Endothelial cell of umbilical vein (primary cell): Measurements from ENCODE around the gene SUN3. TPM values are rescaled to one million over a fixed set of nuclear protein-coding genes. Genes with fewer than 3 reads are reported as not detected.

Source experiments
- BruUV-seq: library from RNA; stranded (reverse); fragments of 400-500 nt; replicated peaks from 2 replicates; lab custom pipeline; 2021; lab: Mats Ljungman, UMichigan
- CTCF ChIA-PET: fragments of 300-600, 350-600 bp; sonication (Branson Sonifier 250); formaldehyde crosslinking; loops from one replicate; lab custom pipeline; 2021; ENCODE audit warnings: antibody characterized with exemption, inconsistent platforms; lab: Charles Lee
- POLR2A ChIA-PET: fragments of 300-600, 350-600 bp; sonication (Branson Sonifier 250); formaldehyde crosslinking; loops from one replicate; lab custom pipeline; 2021; ENCODE audit warnings: antibody characterized with exemption, inconsistent platforms; lab: Charles Lee
- DNase-seq: peaks from one replicate; pipeline ENCODE4 v3.0.0-alpha.2; 2011; ENCODE audit warnings: low read depth, low spot score
- FAIRE-seq: peaks from 2 replicates; lab custom pipeline; 2011; peaks lifted over from hg19 to GRCh38; lab: Jason Lieb, UNC
- H2AFZ ChIP-seq: 2 replicates; pipeline ENCODE4 v1.6.0; 2012; ENCODE audit warnings: low read depth, low read length, control low read depth, inconsistent platforms
- H3K27ac ChIP-seq: 2 replicates; pipeline ENCODE4 v1.5.1; 2011; ENCODE audit warnings: low read depth, mild to moderate bottlenecking, control low read depth, low read length, moderate library complexity; ENCODE audit not compliant: insufficient read depth
- H3K27me3 ChIP-seq, 2 experiments: 2 replicates each; pipeline versions ENCODE4 v1.6.0 to v1.6.1; 2011; ENCODE audit warnings: low read length in 2 of 2, mixed read lengths in 1 of 2; ENCODE audit not compliant: control insufficient read depth in 2 of 2, insufficient read depth in 2 of 2
- H3K36me3 ChIP-seq, 2 experiments: 2 replicates in 1 of 2; 3 replicates in 1 of 2; pipeline ENCODE4 v1.5.1; 2011; ENCODE audit warnings: low read length in 2 of 2, mild to moderate bottlenecking in 1 of 2, moderate library complexity in 1 of 2; ENCODE audit not compliant: control insufficient read depth in 2 of 2, insufficient read depth in 2 of 2; ENCODE audit errors: extremely low read depth in 1 of 2
- H3K4me1 ChIP-seq: 3 replicates; pipeline ENCODE4 v1.5.1; 2011; ENCODE audit warnings: mild to moderate bottlenecking, low read length; ENCODE audit not compliant: control insufficient read depth, insufficient read depth; ENCODE audit errors: extremely low read depth
- H3K4me2 ChIP-seq: 2 replicates; pipeline ENCODE4 v1.6.1; 2011; ENCODE audit warnings: low read length, control low read depth, mixed read lengths; ENCODE audit not compliant: insufficient read depth
- H3K4me3 ChIP-seq, 3 experiments: fragments of 200-600 bp in 1 of 3; sonication (generic), shearing (Covaris generic) in 1 of 3; replicated peaks in 1 of 3; 2 replicates each; pipeline ENCODE4 v1.5.1; 2011 to 2016; ENCODE audit warnings: control low read depth in 3 of 3, low read length in 3 of 3, mild to moderate bottlenecking in 2 of 3, inconsistent platforms in 1 of 3, low read depth in 1 of 3, moderate library complexity in 1 of 3; ENCODE audit not compliant: insufficient read depth in 1 of 3
- H3K79me2 ChIP-seq: 2 replicates; pipeline ENCODE4 v1.6.0; 2012; ENCODE audit warnings: low read length, inconsistent platforms; ENCODE audit not compliant: control insufficient read depth, insufficient read depth
- H3K9ac ChIP-seq: replicated peaks from 2 replicates; pipeline ENCODE3; 2011; ENCODE audit warnings: low read length, control low read depth; ENCODE audit not compliant: insufficient read depth; ENCODE audit errors: extremely low read depth
- H3K9me1 ChIP-seq: replicated peaks from 3 replicates; pipeline ENCODE4 v1.6.0; 2011; ENCODE audit warnings: mild to moderate bottlenecking, low read length; ENCODE audit not compliant: control insufficient read depth, insufficient read depth; ENCODE audit errors: extremely low read depth
- H3K9me3 ChIP-seq: replicated peaks from 2 replicates; pipeline ENCODE4 v1.5.1; 2012; ENCODE audit warnings: low read length, inconsistent platforms; ENCODE audit not compliant: control insufficient read depth, insufficient read depth
- H4K20me1 ChIP-seq: replicated peaks from 2 replicates; pipeline ENCODE3; 2011; ENCODE audit warnings: mild to moderate bottlenecking, low read length; ENCODE audit not compliant: control insufficient read depth, insufficient read depth; ENCODE audit errors: extremely low read depth
- EZH2 ChIP-seq: IDR thresholded peaks from 2 replicates; pipeline ENCODE4 v1.6.1; 2012; ENCODE audit warnings: borderline replicate concordance, low read depth, mild to moderate bottlenecking, moderate library complexity, low read length, inconsistent platforms; ENCODE audit not compliant: severe bottlenecking
- FOS ChIP-seq: IDR thresholded peaks from 2 replicates; pipeline ENCODE4 v1.6.1; 2011; ENCODE audit warnings: mild to moderate bottlenecking, low read length, moderate library complexity, borderline replicate concordance; ENCODE audit not compliant: insufficient read depth
- GATA2 ChIP-seq: IDR thresholded peaks from 2 replicates; pipeline ENCODE4 v1.7.0; 2011; ENCODE audit warnings: low read depth, mild to moderate bottlenecking, moderate library complexity, mixed read lengths, low read length; ENCODE audit not compliant: insufficient read length, insufficient read depth
- JUN ChIP-seq: IDR thresholded peaks from 2 replicates; pipeline ENCODE4 v1.6.1; 2011; ENCODE audit warnings: borderline replicate concordance, low read depth; ENCODE audit not compliant: insufficient read length, insufficient read depth
- MYC ChIP-seq: IDR thresholded peaks from one replicate; pipeline ENCODE4 v1.6.1; 2011; ENCODE audit warnings: mild to moderate bottlenecking, low read depth, low read length
- POLR2A ChIP-seq: IDR thresholded peaks from 2 replicates; pipeline ENCODE4 v1.6.1; 2012; ENCODE audit warnings: low read depth, mild to moderate bottlenecking, control low read depth, low read length
- POLR2AphosphoS5 ChIP-seq: IDR thresholded peaks from 2 replicates; pipeline ENCODE4 v1.6.1; 2012; ENCODE audit warnings: low read depth, mild to moderate bottlenecking, control low read depth, low read length, moderate library complexity; ENCODE audit not compliant: insufficient read depth
- dilution Hi-C: fragments of 300-500 bp; cut with MboI; formaldehyde crosslinking; loops from one replicate; pipeline ENCODE4 v1.15.0; 2019; ENCODE audit warnings: low sequenced_read_pairs; ENCODE audit not compliant: extremely low pct_ligation_motif_present
- intact Hi-C: fragments of 100-400 bp; cut with micrococcal nuclease; formaldehyde crosslinking; loops from one replicate; pipeline ENCODE4 v1.10.0; 2022
- polyA plus RNA-seq, 4 experiments: library from polyadenylated mRNA; depleted of rRNA in 3 of 4; stranded (reverse) in 3 of 4; unstranded in 1 of 4; fragments of >200 nt; gene quantifications; 2 replicates each; pipeline versions ENCODE4 v1.2.1 to v1.2.3, GENCODE V29; 2011 to 2012; ENCODE audit warnings: missing spikeins in 1 of 4
- total RNA-seq: library from RNA; stranded (reverse); gene quantifications from 2 replicates; pipeline ENCODE4 v1.2.3, GENCODE V29; 2021
- TF ChIP-seq, protein P1 (sequence below): IDR thresholded peaks from 2 replicates; pipeline ENCODE4 v1.6.1; 2011; ENCODE audit not compliant: insufficient read depth, insufficient read length
- TF ChIP-seq, protein P2 (sequence below), 2 donors: IDR thresholded peaks; 1 replicate in 1 of 2; 2 replicates in 1 of 2; pipeline ENCODE4 v1.5.1; 2011; ENCODE audit warnings: low read length in 2 of 2, mild to moderate bottlenecking in 2 of 2, moderate library complexity in 2 of 2, control low read depth in 1 of 2, inconsistent platforms in 1 of 2, low read depth in 1 of 2; ENCODE audit not compliant: insufficient read depth in 1 of 2; ENCODE audit errors: extremely low read depth in 1 of 2

Gene SUN3
- total and polyA plus RNA-seq, 2 donors (not counting 3 experiments of a cell fraction or from before 2014, with no cell fraction given), result not detected

DNA sequence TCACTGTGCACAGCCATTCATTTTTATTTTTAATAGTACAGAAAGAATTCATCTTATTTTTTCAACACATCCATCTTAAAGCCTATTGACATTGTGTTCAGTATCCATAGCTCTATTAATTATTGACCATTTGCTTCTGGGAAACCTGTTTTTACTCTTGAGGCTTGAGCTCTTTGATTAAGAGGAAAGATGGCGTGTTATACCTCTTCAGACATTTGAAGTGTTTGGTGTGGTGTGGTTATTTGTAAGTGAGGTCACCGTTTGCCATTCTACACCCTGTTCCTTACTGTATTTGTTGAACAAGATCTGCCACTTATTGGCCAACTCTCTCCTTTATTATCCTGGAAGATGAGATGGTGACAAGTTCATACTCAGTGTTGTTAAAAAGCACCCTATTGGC is 24.8 kb upstream of the SUN3 start:
- intact Hi-C loops (no loop called here), dilution Hi-C loops (no loop called here)
- no peaks in the 10 kb centered on the region for H4K20me1 ChIP-seq
- no peaks in the 10 kb centered on the region for H3K27me3 ChIP-seq
- H3K9me1 ChIP-seq, result no peaks in the 10 kb centered on the region
- TF ChIP-seq EZH2 (no peak), FOS (no peak), POLR2A (no peak), GATA2 (no peak), JUN (no peak), POLR2AphosphoS5 (no peak), MYC (no peak)
- TF ChIP-seq, protein P1, sequence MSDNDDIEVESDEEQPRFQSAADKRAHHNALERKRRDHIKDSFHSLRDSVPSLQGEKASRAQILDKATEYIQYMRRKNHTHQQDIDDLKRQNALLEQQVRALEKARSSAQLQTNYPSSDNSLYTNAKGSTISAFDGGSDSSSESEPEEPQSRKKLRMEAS, result no peak
- TF ChIP-seq, protein P2, sequence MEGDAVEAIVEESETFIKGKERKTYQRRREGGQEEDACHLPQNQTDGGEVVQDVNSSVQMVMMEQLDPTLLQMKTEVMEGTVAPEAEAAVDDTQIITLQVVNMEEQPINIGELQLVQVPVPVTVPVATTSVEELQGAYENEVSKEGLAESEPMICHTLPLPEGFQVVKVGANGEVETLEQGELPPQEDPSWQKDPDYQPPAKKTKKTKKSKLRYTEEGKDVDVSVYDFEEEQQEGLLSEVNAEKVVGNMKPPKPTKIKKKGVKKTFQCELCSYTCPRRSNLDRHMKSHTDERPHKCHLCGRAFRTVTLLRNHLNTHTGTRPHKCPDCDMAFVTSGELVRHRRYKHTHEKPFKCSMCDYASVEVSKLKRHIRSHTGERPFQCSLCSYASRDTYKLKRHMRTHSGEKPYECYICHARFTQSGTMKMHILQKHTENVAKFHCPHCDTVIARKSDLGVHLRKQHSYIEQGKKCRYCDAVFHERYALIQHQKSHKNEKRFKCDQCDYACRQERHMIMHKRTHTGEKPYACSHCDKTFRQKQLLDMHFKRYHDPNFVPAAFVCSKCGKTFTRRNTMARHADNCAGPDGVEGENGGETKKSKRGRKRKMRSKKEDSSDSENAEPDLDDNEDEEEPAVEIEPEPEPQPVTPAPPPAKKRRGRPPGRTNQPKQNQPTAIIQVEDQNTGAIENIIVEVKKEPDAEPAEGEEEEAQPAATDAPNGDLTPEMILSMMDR (IDR thresholded peaks at IDR 0.05; ENCODE audit: extremely low read depth in 1 of 2, insufficient read depth in 1 of 2, low read depth in 1 of 2, low read length in 2 of 2), result no peak
- no TSS peak for BruUV-seq
- no peak overlapping the region for H3K9ac ChIP-seq
- H2AFZ ChIP-seq, result no peak overlapping the region
- H3K4me3 ChIP-seq, result no peak overlapping the region
- no peak overlapping the region for H3K27ac ChIP-seq
- H3K4me2 ChIP-seq, result no peak overlapping the region
- FAIRE-seq, result no peak
- ChIA-PET POLR2A (no interaction called here), CTCF (interaction anchor here (1.0 to 1.8 kb wide), 3 partner anchors 9 to 57 kb away, joined by 3 to 5 read pairs (median 4); no protein-coding TSS in a partner anchor)
- no peaks in the 10 kb centered on the region for H3K36me3 ChIP-seq
- no peaks in the 10 kb centered on the region for H3K9me3 ChIP-seq
- no peaks in the 10 kb centered on the region for H3K79me2 ChIP-seq
- no peaks in the 10 kb centered on the region for H3K4me1 ChIP-seq
- DNase-seq, result no peak
